HG03108 (cell line): ENCODE data around the gene S1PR1.
A peak's percentile ranks its signal among the peaks of the same experiment; 100 is the strongest.
"Not testable (repeated sequence)": the region's sequence is repeated elsewhere in the genome, so short reads cannot be mapped to it uniquely, and the experiment has no call there.

Experiments
- ATAC-seq: cut with Tn5 transposase; IDR thresholded peaks from one replicate; pipeline ENCODE4 v1.9.1; 2021; ENCODE audit warnings: moderate library complexity; ENCODE audit not compliant: unreplicated experiment

Gene S1PR1

DNA sequence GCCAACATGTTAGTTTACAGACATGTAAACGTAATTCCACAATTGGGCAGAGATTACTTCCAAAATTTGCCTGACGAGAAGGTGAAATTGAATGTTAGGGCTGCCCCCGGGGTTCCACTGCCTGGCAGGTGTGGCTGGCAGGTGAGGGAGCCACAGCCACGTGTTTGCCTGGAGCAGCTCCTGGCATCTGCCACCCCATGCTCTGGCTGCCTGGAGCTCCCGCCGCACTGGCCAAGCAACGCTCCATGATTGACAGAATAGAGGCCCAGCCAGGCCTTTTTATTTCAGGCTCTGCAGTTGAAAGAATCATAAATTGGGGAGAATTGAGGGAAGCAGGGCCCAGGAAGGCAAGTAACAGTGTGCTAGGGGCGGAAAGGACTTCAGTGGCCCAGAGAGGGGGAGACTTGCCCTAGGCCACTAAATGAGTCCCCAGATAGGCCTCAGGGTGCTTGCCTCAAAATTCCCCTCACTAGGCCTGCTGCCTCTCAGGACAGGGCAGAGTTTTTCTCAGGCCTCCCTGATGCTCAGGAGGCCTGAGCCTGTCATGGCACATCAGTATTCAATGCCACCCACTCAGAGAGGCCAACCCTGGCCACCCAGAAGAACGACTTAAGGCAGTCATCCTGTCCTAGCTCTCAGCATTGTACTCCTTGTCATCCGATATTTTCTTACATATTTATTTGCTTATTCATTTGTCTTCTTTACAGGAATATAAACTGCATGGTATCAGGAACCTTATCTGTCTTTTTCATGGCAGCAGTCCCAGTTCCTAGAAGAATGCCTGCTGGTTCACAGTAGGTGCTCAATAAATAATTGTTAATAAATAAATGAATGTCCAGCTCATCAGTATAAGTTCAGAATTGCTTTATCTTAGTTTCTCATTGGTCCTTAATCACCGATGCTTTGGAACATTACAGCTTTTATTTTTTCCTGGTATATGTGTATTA, 16.6 kb upstream of the S1PR1 start:
- no peak for ATAC-seq

DNA sequence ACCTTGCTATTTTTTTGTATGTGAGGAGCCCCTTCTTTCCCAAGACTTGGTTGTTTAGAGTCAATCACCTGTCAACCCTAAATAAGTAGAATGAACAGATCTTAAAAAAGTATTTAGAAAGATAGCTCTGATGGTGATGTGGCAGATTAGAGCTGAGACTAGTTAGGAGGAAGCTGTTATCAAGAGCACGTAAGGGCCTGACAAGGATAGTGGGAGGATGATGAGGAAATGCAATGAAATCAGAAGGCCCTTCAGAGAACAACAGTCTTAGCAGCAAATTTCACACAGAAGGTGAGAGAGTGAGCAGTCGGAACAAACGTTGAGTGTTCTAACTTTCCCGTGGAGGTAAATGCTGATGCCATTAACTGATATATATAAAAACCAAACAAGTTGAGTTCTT, 15.9 kb upstream of the S1PR1 start:
- no peak for ATAC-seq

DNA sequence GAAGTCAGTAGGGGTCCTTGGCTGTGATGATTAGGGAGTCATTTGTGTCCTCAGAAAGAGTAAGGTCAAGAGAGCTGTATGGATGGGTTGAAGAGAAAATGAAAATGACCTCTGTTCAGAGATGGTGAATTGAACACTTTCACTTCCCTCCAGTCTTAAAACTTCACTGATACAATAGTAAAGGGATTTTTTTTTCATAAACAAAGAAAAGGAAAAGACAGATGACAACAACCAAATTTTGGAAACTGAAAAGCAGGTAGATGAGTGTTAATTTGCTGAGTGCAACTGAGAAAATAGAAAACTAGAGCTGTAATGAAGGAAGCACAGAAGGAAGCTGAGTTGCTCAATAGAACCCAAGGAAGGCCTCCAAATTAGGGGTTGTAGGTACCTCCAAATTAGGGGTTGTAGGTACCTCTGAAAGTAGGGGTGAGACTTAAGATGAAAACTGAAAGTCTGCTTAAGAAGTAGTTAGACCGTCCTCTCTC, 14.8 kb upstream of the S1PR1 start:
- peak; percentile 97 for ATAC-seq

DNA sequence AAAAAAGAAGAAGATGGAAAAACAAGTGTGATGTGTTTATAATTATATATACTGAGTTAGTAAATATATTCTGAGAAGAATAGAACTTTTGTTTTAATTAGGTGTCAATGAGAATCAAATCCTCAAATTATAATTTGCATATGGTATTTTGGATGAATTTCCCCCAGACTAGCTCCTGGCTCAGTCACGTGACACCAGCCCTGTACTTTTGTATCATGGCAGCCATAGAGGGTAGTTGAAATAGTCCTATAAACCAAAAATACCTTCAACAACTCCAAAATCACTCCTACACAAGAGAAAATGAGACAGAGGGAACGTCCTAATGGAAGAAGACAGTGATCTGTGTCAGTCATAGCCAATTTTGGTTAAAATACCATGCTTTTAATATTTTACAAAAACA, 9.0 kb upstream of the S1PR1 start:
- no peak for ATAC-seq

DNA sequence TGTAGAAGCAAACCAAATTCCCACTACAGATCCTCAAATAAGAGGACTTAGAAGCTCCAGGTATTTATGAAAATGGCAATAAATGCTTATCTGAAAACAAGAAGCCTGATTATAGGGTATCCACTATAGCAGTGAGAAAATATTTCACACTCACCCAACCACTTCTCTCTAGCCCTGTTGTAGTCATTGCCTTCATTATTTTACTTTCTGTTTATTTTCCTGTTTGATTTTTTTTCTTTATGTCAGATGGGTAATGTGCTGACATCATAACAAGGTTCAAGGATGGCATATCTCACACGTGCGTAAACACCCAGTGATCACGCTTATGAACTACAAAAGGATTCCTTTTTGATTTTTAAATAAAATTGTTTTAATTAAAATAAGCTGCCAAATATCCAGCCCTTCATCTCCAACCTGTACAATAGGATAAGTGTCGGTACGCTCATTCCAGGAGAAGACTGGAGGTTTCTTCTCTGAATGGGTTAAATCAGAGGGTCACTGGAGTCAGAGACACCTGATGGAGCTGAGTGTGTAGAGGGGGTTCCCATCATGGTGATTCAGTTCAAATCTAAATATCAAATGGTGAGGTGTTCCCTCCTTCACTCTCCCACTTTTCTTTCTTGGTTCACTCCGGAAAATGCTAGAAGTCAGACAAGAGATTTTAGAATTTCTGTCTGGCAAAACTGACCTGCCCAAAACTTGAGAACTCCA, 8.2 kb upstream of the S1PR1 start:
- ATAC-seq = no peak

DNA sequence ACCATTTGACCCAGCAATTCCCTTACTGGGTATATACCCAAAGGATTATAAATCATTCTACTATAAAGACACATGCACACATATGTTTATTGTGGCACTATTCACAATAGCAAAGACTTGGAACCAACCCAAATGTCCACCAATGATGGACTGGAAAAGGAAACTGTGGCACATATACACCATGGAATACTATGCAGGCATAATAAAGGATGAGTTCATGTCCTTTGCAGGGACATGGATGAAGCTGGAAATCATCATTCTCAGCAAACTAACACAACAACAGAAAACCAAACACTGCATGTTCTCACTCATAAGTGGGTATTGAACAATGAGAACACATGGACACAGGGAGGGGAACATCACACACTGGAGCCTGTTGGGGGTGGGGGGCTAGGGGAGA, 4.6 kb upstream of the S1PR1 start:
- not testable (repeated sequence) for ATAC-seq

DNA sequence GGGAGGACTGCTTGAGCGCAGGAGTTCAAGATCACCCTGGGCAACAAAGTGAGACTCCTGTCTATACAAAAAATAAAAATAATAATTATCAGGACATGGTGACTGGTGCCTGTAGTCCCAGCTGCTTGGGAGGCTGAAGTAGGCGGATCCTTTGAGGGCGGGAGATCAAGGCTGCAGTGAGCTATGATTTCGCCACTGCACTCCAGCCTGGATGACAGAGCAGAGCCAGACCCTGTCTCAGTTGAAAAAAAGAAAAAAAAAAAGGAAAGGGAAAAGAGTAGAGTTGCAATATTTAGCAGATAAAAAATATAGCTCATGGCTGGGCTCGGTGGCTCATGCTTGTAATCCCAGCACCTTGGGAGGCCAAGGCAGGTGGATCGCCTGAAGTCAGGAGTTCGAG, 3.3 kb upstream of the S1PR1 start:
- ATAC-seq = no peak

DNA sequence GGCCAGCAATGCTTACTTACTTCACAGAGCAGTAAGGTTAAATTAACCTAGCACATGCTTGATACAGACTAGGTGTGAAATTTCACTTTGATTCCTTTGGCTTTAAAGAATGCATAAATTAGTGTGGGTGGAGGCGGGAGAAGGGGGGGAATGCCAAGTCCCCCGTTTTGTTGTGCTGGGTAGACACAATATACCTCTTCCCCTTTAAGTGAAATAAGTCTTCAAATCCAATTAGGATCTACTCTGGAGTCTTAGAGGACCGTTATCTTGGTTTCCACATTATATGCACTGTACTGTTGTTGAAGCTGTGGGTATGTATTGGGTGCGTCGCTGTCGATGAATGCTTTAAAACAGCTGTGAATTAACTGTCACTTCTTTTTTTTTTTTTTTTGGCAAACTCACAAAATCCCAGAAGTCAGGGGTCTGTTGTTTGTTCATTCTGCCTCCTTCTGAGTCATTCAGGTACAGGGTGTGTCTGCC, 1.6 kb upstream of the S1PR1 start:
- ATAC-seq = no peak

DNA sequence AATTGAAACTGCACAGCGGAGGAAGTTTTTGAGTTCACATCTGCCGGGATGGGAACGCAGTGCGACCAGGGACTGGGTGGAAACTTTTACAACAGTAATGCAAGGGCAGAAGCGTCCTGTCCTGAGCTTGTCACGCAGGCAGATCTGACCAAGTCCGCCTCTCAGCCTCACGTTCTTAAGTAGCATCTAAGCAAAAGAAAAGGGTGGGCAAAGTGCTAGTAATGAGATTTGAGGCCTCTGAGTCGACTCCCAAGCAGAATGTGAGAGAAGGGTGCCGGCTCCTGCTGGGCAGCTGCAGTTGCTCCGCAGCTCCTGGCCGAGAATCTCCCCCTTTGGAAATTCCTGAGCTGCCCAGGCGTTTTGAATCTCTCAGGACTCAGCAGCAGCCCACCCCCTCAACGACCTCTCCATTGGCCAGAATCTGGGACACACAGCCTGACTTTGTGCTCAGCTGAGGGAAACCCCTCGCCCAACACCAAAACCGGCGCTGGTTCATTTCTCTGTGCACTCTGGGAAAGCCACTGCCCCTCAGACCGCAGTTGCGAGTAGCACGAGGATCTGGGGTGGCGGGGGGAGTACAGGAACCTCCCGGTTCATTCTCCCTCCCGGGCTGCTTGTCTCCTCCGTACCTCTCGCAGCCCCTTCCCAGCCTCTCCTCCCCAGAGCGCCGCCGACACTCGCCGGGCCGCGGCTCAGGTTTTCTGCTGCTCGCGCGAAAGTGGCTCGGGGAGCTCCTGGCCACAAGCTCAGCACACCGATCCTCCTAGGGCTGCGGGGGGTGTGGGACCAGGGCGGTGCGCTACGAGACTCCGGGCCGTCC, 913 bp upstream of the S1PR1 start:
- peak; percentile 47 for ATAC-seq

DNA sequence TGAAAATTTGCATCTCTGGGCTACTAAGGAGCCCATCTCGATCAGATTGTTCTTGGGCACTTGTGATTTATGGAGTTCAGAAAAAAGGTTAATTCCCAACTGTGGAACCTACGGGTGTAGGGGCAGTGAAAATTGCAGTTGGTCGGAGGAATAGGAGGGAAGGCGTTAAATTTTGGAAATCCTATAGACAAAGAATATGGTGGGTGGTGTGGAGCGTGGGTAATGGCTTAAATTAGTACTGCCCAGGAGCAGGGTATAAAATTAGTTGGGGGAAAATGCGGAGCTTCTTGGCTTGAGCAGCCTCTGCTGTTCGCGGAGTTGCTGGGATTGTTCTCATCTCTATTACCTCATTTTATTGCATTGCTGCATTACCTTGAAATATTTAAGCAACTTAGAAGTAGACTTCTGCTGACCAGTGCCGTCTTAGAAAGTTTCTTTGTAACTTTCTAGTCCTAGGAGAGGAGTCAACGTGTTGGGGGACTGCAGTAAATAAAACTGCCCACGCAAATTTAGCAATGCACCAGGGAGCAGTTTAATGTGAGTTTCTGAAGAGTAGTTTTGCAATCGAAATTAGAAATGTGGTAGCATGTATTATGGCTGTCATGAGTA, 514 bp downstream of the S1PR1 start:
- no peak for ATAC-seq

DNA sequence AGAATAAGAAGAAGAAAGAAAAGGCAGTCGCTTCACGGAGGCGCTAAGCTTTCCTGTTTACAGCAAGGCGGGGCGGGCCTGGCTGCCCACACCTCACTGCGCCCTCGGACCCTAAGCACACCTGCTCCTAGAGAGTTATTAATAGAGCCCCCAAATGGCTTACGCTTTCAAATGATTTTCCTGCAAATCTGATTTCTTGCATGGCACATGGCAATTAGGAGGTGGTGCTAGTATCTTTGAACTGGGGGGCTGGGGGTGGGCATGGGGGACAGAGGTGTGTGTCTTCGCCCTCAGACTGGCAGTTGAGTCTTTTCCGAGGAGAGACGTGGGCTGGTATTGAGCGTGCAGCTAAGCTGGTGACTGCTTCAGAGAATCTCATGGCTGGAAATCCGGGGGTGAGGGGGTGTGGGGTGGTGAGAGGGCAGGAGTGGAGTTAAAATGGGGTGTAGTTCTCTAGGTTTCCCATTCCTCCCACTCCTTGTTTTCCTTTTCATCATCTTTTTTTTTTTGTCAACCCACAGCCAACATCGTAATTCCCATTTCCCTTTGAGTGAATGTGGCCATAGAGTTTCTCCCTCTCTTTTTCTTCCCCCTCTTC, 1.3 kb downstream of the S1PR1 start:
- ATAC-seq = peak; percentile 13

DNA sequence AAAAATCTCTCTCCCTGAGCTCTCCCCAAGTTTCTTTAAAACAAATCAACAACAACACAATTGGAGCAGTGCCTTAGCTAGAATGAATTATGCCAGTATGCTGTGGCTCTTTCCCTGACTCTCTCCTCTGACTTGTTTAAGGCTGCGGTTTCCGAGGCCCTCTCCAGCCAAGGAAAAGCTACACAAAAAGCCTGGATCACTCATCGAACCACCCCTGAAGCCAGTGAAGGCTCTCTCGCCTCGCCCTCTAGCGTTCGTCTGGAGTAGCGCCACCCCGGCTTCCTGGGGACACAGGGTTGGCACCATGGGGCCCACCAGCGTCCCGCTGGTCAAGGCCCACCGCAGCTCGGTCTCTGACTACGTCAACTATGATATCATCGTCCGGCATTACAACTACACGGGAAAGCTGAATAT, 1.9 kb downstream of the S1PR1 start:
- peak; percentile 26 for ATAC-seq

DNA sequence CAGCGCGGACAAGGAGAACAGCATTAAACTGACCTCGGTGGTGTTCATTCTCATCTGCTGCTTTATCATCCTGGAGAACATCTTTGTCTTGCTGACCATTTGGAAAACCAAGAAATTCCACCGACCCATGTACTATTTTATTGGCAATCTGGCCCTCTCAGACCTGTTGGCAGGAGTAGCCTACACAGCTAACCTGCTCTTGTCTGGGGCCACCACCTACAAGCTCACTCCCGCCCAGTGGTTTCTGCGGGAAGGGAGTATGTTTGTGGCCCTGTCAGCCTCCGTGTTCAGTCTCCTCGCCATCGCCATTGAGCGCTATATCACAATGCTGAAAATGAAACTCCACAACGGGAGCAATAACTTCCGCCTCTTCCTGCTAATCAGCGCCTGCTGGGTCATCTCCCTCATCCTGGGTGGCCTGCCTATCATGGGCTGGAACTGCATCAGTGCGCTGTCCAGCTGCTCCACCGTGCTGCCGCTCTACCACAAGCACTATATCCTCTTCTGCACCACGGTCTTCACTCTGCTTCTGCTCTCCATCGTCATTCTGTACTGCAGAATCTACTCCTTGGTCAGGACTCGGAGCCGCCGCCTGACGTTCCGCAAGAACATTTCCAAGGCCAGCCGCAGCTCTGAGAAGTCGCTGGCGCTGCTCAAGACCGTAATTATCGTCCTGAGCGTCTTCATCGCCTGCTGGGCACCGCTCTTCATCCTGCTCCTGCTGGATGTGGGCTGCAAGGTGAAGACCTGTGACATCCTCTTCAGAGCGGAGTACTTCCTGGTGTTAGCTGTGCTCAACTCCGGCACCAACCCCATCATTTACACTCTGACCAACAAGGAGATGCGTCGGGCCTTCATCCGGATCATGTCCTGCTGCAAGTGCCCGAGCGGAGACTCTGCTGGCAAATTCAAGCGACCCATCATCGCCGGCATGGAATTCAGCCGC, 2.5 kb downstream of the S1PR1 start:
- ATAC-seq = no peak

DNA sequence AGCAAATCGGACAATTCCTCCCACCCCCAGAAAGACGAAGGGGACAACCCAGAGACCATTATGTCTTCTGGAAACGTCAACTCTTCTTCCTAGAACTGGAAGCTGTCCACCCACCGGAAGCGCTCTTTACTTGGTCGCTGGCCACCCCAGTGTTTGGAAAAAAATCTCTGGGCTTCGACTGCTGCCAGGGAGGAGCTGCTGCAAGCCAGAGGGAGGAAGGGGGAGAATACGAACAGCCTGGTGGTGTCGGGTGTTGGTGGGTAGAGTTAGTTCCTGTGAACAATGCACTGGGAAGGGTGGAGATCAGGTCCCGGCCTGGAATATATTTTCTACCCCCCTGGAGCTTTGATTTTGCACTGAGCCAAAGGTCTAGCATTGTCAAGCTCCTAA, 3.2 kb downstream of the S1PR1 start:
- no peak for ATAC-seq

DNA sequence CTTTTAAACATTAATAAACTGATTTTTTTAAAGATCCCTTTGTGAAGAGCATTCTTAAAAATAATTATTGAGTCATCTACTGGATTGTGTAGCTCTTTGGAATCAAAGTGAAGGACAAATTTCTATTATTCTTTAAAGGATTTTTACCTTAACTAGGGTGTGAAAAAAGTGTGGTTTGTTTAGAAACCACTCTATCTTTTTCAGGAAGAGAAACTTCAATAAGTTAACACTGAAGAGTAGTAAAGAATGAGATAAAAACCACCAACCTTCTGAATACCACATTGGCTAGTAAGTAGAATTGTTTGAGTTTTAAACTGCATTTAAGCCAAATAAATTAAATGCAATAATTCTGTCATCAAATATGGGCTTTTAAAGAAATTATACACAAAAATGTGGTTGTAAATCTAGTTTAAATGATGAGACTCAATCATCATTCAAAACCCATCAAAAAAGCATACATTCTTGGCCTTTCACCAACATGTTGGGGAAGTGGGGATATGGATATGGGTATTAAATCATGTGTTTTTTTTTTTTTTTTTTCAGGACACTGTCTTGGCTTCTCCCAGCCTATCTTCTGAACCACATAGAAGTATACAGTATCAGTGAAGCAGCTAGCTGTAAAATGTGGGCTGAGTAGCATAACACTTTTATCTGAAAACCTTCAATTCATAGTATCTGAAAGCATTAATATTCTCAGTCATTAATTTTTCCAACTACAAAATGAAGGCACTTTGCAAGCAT, 4.8 kb downstream of the S1PR1 start:
- peak; percentile 30 for ATAC-seq

DNA sequence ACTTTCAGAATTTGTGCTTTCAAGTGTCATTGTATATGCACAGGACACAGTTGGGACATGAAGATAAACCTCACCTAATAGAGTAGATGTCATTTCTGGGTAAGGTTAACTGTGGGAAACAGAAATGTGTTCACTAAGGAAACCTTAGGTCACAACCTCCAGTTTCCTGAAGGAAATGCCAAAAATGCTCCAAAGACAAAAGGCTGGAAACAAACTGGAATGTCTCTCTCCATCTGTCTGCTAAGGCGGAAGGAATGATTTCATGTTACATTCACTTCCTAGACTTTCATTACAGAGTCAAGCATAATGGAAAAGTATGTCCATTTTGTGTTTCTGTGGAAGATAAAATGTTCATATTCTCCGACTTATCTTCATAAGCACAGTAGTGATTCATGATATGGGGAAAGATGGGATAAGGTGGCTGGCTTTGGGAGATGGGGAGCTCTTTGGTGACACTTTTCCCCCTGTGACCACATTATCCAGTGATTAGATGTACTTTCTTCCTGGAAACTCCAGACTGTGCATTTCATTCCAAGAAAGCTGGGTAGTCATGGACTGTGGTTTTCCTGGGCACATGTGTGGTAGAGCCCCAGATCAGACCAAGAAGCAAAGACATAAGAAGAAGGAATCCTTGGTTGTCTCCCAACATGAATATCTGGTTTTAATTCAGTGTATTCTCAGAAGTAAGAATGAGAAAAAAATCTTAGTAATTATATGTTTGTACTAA, 5.7 kb downstream of the S1PR1 start:
- no peak for ATAC-seq

DNA sequence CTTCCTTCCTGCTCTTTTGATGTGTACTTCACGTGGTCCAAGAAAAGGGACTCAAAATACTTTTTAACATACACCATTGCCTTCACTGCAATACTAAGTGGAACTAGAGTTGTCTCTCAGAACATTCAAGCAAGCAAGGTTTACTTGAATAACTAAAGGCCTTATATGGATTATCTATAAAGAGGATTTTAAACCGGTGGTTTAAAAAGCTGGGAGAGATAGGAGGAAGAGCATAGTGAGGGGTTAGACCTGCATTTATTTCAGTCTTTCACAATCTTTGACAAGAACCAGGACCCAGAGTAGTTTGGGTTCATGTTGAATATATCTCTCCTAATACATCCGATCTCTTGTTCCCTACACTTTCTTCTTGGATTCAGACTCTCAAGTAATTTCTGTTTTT, 6.9 kb downstream of the S1PR1 start:
- no peak for ATAC-seq

DNA sequence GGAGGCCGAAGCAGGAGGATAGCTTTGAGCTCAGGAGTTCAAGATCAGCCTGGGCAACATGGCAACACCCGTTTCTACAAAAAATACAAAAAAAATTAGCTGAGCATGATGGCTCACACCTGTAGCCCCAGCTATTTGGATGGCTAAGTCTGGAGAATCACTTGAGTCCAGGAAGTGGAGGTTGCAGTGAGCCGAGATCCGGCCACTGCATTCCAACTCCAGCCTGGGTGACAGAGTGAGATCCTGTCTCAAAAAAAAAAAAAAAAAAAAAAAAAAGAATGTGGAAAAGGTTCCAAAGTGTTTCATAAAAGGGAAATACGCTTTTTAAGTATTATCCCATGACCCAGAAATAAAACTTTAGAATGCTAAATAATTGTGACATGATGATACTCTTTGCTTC, 8.0 kb downstream of the S1PR1 start:
- ATAC-seq = no peak
